WTC11 (cell line): ENCODE results near the gene HTRA2. TPM values are rescaled to one million over a fixed set of nuclear protein-coding genes. Genes with fewer than 3 reads are reported as not detected.

Experiments
- ATAC-seq: fragments of 200-7000 bp; cut with Tn5 transposase; 2 replicates; pipeline ENCODE4 v1.10.0; 2021; ENCODE audit warnings: mild to moderate bottlenecking, moderate library complexity
- CTCF ChIA-PET: fragments of 300-600 bp; sonication (Branson Sonifier 250); formaldehyde crosslinking; loops from one replicate; lab custom pipeline; 2021; ENCODE audit warnings: antibody characterized with exemption; lab: Charles Lee
- POLR2A ChIA-PET: fragments of 350-600 bp; sonication (Branson Sonifier 250); formaldehyde crosslinking; loops from one replicate; lab custom pipeline; 2021; ENCODE audit warnings: antibody characterized with exemption; lab: Charles Lee
- DNase-seq: peaks from one replicate; pipeline ENCODE4 v3.0.0; 2021; ENCODE audit warnings: low spot score
- H3K27ac Mint-ChIP-seq: 2 replicates; pipeline ENCODE4 v1.8.0; 2021; ENCODE audit warnings: mixed read lengths
- H3K27me3 Mint-ChIP-seq: 2 replicates; pipeline ENCODE4 v1.8.0; 2021; ENCODE audit warnings: low read depth, mild to moderate bottlenecking, moderate library complexity, mixed read lengths
- H3K36me3 Mint-ChIP-seq: 2 replicates; pipeline ENCODE4 v1.8.0; 2021; ENCODE audit warnings: mixed read lengths
- H3K4me1 Mint-ChIP-seq: 2 replicates; pipeline ENCODE4 v1.8.0; 2022; ENCODE audit warnings: mixed read lengths
- H3K4me3 Mint-ChIP-seq: 2 replicates; pipeline ENCODE4 v1.8.0; 2021; ENCODE audit warnings: mild to moderate bottlenecking, moderate library complexity, mixed read lengths
- H3K9me3 Mint-ChIP-seq: 2 replicates; pipeline ENCODE4 v1.8.0; 2021; ENCODE audit warnings: mixed read lengths
- AFF4 ChIP-seq: sonication (generic); formaldehyde crosslinking; IDR thresholded peaks from 2 replicates; pipeline ENCODE4 v1.8.1; 2023; ENCODE audit warnings: mild to moderate bottlenecking, missing genetic modification reagents, borderline replicate concordance
- CBFB ChIP-seq: sonication (generic); formaldehyde crosslinking; IDR thresholded peaks from 2 replicates; pipeline ENCODE4 v1.8.1; 2022; ENCODE audit warnings: mild to moderate bottlenecking, low read depth, missing genetic modification reagents
- CDX4 ChIP-seq: fragments of 250-450 bp; sonication (Bioruptor Pico); IDR thresholded peaks from 2 replicates; pipeline ENCODE4 v1.9.0; 2021; ENCODE audit warnings: moderate library complexity, mild to moderate bottlenecking, inconsistent platforms, borderline replicate concordance
- CREM ChIP-seq: sonication (generic); formaldehyde crosslinking; IDR thresholded peaks from 2 replicates; pipeline ENCODE4 v1.8.1; 2022; ENCODE audit warnings: mild to moderate bottlenecking, missing genetic modification reagents, moderate library complexity
- ELF4 ChIP-seq: sonication (generic); formaldehyde crosslinking; IDR thresholded peaks from 2 replicates; pipeline ENCODE4 v1.8.1; 2022; ENCODE audit warnings: low read depth, mild to moderate bottlenecking, moderate library complexity, missing genetic modification reagents
- EMX1 ChIP-seq: fragments of 250-450 bp; sonication (Bioruptor Pico); IDR thresholded peaks from 2 replicates; pipeline ENCODE4 v1.8.0; 2021; ENCODE audit warnings: mild to moderate bottlenecking
- FOXP4 ChIP-seq: sonication (generic); formaldehyde crosslinking; IDR thresholded peaks from 2 replicates; pipeline ENCODE4 v1.8.0; 2022; ENCODE audit warnings: mild to moderate bottlenecking, missing genetic modification reagents
- GTF2I ChIP-seq: fragments of 250-450 bp; sonication (Bioruptor Pico); conservative IDR thresholded peaks from 2 replicates; pipeline ENCODE4 v1.4.0; 2021; ENCODE audit warnings: mild to moderate bottlenecking
- NFATC4 ChIP-seq: fragments of 250-450 bp; sonication (Bioruptor Pico); IDR thresholded peaks from 2 replicates; pipeline ENCODE4 v1.9.0; 2021; ENCODE audit warnings: mild to moderate bottlenecking
- NFYB ChIP-seq: sonication (generic); formaldehyde crosslinking; conservative IDR thresholded peaks from 2 replicates; pipeline ENCODE4 v1.8.0; 2022; ENCODE audit warnings: low read depth, missing genetic modification reagents
- NR2C2 ChIP-seq: sonication (generic); formaldehyde crosslinking; IDR thresholded peaks from 2 replicates; pipeline ENCODE4 v1.8.0; 2022; ENCODE audit warnings: mild to moderate bottlenecking, missing genetic modification reagents
- PRDM15 ChIP-seq: sonication (generic); formaldehyde crosslinking; IDR thresholded peaks from 2 replicates; pipeline ENCODE4 v1.8.0; 2022; ENCODE audit warnings: missing genetic modification reagents
- RORB ChIP-seq: fragments of 250-450 bp; sonication (Bioruptor Pico); IDR thresholded peaks from 2 replicates; pipeline ENCODE4 v1.9.0; 2021; ENCODE audit warnings: mild to moderate bottlenecking
- TCF7 ChIP-seq: sonication (generic); formaldehyde crosslinking; IDR thresholded peaks from 2 replicates; pipeline ENCODE4 v1.8.0; 2022; ENCODE audit warnings: mild to moderate bottlenecking, low read depth, missing genetic modification reagents, moderate library complexity
- TEAD1 ChIP-seq: sonication (generic); formaldehyde crosslinking; IDR thresholded peaks from 2 replicates; pipeline ENCODE4 v1.8.0; 2022; ENCODE audit warnings: mild to moderate bottlenecking, missing genetic modification reagents
- USF2 ChIP-seq: sonication (generic); formaldehyde crosslinking; IDR thresholded peaks from 2 replicates; pipeline ENCODE4 v1.8.1; 2023; ENCODE audit warnings: mild to moderate bottlenecking, missing genetic modification reagents, moderate library complexity
- ZBTB21 ChIP-seq: sonication (generic); formaldehyde crosslinking; IDR thresholded peaks from 2 replicates; pipeline ENCODE4 v1.8.1; 2023; ENCODE audit warnings: mild to moderate bottlenecking, missing genetic modification reagents, borderline replicate concordance
- ZMAT4 ChIP-seq: fragments of 250-450 bp; sonication (Bioruptor Pico); IDR thresholded peaks from 2 replicates; pipeline ENCODE4 v1.9.0; 2021; ENCODE audit warnings: mild to moderate bottlenecking
- ZNF396 ChIP-seq: fragments of 250-450 bp; sonication (Bioruptor Pico); IDR thresholded peaks from 2 replicates; pipeline ENCODE4 v1.8.0; 2021; ENCODE audit warnings: mild to moderate bottlenecking, moderate library complexity, borderline replicate concordance
- ZNF532 ChIP-seq: fragments of 250-450 bp; sonication (Bioruptor Pico); IDR thresholded peaks from 2 replicates; pipeline ENCODE4 v1.9.0; 2021; ENCODE audit warnings: mild to moderate bottlenecking, borderline replicate concordance
- ZNF671 ChIP-seq: fragments of 250-450 bp; sonication (Bioruptor Pico); IDR thresholded peaks from 2 replicates; pipeline ENCODE4 v1.8.0; 2021; ENCODE audit warnings: mild to moderate bottlenecking
- total RNA-seq: library from RNA; stranded (reverse); gene quantifications from 3 replicates; pipeline ENCODE4 v1.2.3, GENCODE V29; 2021

Gene HTRA2
- total RNA-seq, 1 experiment from 2014 or later, result 30.0 TPM

GRCh38 chr2:74548900-74549826, 19.4 kb downstream of the HTRA2 start:
- DNase-seq, result peak; percentile 83
- CTCF ChIA-PET, result interaction anchor here (0.7 to 1.3 kb wide), 4 partner anchors 27 to 66 kb away, joined by 3 to 4 read pairs (median 3); partner anchors contain the start of gene TTC31
- no peak for TF ChIP-seq NR2C2 (CRISPR knock-in tag)
- no peak for TF ChIP-seq RORB (CRISPR knock-in tag)
- TF ChIP-seq ZBTB21, result peak; percentile 78
- TF ChIP-seq CREM (CRISPR knock-in tag), result peak; percentile 16; the same call in 1 of the 2 replicates
- no peak for TF ChIP-seq TCF7 (CRISPR knock-in tag)
- TF ChIP-seq ZNF396, result no peak
- TF ChIP-seq NFYB, result no peak
- no peak for TF ChIP-seq NFATC4
- TF ChIP-seq FOXP4 (CRISPR knock-in tag), result peak; percentile 70; the same call in 1 of the 2 replicates
- no peak for TF ChIP-seq ZNF532 (CRISPR knock-in tag)
- TF ChIP-seq GTF2I, result no peak
- TF ChIP-seq PRDM15 (CRISPR knock-in tag), result no peak
- no peak for TF ChIP-seq ZNF671 (CRISPR knock-in tag)
- peak; percentile 85 for TF ChIP-seq TEAD1 (CRISPR knock-in tag)
- no peak for TF ChIP-seq EMX1 (CRISPR knock-in tag)
- no peak for TF ChIP-seq CDX4 (CRISPR knock-in tag)
- no peak for TF ChIP-seq ZMAT4
- TF ChIP-seq ELF4 (CRISPR knock-in tag), result no peak
- TF ChIP-seq CBFB (CRISPR knock-in tag), result no peak
- no peak for TF ChIP-seq AFF4 (CRISPR knock-in tag)
- TF ChIP-seq USF2 (CRISPR knock-in tag), result peak; percentile 76

More at GRCh38 chr2:74548900-74549826, 19.4 kb downstream of the HTRA2 start:
- Mint-ChIP-seq H3K27me3 (peaks cover 71% of the 10 kb centered on the region), H3K27ac (no peak overlapping the region), H3K4me1 (peaks cover 30% of the 10 kb centered on the region), H3K36me3 (peaks cover 2% of the 10 kb centered on the region; the same call in 1 of the 2 replicates), H3K4me3 (peak overlapping the region; percentile 76), H3K9me3 (no peaks in the 10 kb centered on the region)
- POLR2A ChIA-PET, result no interaction called here
- peak; percentile 27 for ATAC-seq
